GM12865 (cell line): Measurements from ENCODE around the gene CDH23.
A peak's percentile ranks its signal among the peaks of the same experiment; 100 is the strongest.

Experiments
- DNase-seq: peaks from one replicate; pipeline ENCODE4 v3.0.0; 2010; ENCODE audit warnings: low read depth
- H3K4me3 ChIP-seq: 2 replicates; pipeline ENCODE4 v1.5.1; 2011; ENCODE audit warnings: mild to moderate bottlenecking, low read depth, low read length, control low read depth
- TF ChIP-seq, protein P1 (sequence below): IDR thresholded peaks from 2 replicates; pipeline ENCODE4 v1.5.1; 2011; ENCODE audit warnings: low read length, control low read depth, low read depth, inconsistent platforms; ENCODE audit not compliant: insufficient read depth; ENCODE audit errors: missing control alignments

Gene CDH23

DNA sequence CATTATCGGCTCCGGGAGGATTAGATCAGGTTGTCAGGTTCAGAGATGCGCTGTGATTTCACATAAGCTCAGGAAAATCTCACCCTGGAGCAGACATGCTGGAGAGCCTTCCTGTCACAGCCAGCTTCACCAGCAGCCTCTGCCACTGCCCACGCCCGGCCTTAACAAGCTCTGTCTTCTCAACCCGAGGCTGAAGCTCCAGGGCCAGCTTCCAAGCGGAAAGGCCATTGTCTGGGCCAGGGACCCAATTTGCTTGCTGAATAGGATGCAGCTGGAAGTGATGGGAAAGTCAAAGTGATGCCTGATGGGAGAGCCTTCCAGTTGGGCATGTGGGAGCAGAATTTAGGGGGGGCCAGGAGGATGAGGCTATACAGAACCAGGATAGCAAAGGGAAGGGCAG lies 286.6 kb downstream of the CDH23 start:
- H3K4me3 ChIP-seq = no peak overlapping the region
- TF ChIP-seq, protein P1, sequence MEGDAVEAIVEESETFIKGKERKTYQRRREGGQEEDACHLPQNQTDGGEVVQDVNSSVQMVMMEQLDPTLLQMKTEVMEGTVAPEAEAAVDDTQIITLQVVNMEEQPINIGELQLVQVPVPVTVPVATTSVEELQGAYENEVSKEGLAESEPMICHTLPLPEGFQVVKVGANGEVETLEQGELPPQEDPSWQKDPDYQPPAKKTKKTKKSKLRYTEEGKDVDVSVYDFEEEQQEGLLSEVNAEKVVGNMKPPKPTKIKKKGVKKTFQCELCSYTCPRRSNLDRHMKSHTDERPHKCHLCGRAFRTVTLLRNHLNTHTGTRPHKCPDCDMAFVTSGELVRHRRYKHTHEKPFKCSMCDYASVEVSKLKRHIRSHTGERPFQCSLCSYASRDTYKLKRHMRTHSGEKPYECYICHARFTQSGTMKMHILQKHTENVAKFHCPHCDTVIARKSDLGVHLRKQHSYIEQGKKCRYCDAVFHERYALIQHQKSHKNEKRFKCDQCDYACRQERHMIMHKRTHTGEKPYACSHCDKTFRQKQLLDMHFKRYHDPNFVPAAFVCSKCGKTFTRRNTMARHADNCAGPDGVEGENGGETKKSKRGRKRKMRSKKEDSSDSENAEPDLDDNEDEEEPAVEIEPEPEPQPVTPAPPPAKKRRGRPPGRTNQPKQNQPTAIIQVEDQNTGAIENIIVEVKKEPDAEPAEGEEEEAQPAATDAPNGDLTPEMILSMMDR = no peak
- DNase-seq = no peak

DNA sequence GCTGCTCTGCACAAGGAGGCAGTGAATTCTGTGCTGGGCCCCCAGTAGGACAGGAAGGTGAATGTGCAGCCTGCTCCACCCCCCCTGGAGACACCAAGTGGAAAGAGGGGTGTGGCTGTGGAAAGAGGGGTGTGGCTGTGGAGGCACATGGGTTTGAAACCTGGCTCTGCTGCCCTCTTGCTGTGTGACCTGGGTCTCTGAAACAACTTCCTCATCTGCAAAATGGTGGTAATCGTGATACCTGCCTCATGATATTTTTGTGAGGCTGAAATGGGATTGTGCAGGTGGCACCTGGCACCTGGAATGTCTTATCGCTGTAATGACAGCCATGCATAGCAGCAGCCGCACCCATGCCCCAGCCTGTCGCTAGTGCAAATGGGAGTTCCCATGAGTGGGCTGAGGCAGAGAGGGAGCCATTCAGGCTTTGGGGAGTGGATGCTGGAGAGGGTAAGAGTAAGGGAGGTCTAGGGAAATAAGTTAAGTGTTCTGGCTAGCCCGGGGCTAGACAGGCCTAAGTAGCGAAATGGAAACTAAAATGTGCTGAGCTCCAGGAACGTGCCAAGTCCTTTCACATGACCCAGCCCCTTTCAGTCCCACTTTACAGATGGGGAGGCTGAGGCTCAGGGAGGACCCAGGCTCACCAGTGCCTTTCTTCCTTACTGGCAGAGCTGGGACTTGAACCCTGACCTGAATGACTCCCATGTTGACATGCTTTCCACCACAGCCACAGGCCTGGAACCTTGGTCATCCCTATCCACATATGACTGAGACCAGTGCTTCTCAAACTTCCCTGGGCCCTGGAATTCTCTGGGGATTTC lies 287.8 kb downstream of the CDH23 start:
- peak; percentile 36 for DNase-seq

DNA sequence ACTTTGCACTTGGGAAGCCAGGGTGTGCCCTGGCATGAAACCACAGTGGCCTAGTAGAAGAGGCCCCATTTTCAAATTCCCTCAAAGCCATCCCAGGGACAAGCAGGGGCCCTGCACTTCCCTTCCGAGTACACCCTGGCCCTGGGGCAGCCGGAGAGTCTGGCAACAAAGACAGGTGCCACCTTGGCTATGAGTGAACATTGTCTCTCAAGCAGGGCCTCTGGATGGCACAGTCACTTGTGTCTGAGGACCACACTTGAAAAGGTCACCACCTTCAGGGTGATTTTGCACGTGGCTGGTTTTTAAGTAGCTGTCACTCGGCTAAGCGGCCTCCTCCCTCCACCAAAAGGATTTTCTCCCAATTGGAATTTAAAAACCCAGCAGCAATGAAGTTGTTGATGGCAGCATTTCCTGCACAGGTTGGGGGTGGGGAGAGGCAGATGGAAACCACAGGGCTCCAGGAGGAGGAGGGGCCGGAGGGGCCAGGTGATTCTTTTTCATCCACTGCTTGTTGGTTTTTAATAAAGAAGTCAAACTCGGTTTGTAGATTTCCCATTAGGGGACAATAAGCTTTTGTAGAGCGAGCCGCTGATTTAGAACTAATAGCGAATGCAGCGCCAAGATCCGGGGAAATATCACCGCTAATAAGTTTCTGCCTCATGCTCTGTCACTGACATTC lies 289.0 kb downstream of the CDH23 start:
- TF ChIP-seq, protein P1 = no peak
- DNase-seq = no peak
- no peak overlapping the region for H3K4me3 ChIP-seq

More for the DNA sequence above, 287.8 kb downstream of the CDH23 start:
- TF ChIP-seq, protein P1 = no peak
- no peak overlapping the region for H3K4me3 ChIP-seq

DNA sequence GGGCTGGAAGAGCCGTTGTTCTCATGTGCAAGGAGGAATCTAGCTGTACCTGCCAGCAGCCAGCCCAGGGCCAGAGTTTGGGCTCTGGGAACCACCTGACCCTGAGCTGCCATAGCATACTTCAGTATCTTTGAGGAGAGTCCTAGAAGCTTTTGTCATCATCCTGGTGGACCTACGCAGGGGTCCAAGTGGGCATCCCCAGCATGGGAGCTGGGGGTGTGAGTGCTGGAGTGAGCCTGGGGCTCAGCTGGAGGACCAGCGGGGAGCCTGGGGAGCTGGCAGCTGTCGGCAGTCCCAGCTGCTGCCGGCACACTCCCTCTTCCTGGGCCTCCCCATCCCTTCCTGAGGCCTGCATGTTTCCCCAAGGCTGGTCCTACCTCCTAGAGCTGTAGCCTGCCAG lies 290.4 kb downstream of the CDH23 start:
- TF ChIP-seq, protein P1 = no peak
- H3K4me3 ChIP-seq = no peak overlapping the region
- no peak for DNase-seq

DNA sequence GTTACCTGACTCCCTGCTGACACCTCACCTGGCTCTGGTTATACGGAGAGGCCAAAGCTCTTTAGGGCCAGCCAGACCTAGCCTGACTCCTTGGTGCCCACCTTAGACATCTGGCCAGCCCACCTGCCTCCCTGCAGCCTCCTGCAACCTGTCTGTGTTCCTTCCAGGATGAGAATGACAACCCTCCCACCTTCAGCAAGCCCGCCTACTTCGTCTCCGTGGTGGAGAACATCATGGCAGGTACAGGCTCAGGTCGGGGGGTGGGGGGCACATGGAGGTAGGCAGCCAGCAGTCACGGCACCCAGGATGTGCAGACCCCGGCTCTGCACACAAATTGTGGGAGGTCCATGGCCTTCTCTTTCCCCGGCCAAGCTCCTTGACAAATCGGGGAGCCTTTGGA lies 290.8 kb downstream of the CDH23 start:
- no peak for DNase-seq
- no peak overlapping the region for H3K4me3 ChIP-seq
- TF ChIP-seq, protein P1 = no peak

DNA sequence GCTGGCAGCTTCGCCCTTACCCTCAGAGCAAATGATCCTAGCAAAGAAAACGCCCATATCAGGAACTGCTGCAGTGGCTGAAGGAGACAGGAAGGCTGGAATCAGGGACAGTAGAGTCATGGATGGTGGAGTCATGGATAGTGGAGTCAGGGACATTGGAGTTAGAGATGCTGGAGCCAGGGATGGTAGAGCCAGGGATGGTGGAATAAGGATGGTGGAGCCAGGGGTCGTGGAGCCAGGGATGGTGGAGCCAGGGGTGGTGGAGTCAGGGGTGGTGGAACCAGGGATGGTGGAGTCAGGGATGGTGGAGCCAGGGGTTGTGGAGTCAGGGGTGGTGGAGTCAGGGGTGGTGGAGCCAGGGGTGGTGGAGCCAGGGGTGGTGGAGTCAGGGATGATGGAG lies 291.5 kb downstream of the CDH23 start:
- no peak overlapping the region for H3K4me3 ChIP-seq
- TF ChIP-seq, protein P1 = no peak
- DNase-seq = no peak
